IMR-90 (cell line): ENCODE measurements around the gene PIK3C2B. TPM values are rescaled to one million over a fixed set of nuclear protein-coding genes. Genes with fewer than 3 reads are reported as not detected.

ENCODE experiments used
- ATAC-seq: fragments of 200-7000 bp; cut with Tn5 transposase; 2 replicates; pipeline ENCODE4 v1.9.1; 2020; ENCODE audit warnings: low read depth, mild to moderate bottlenecking, moderate library complexity
- BruUV-seq: library from RNA; stranded (reverse); fragments of 400-500 nt; replicated peaks from 2 replicates; lab custom pipeline; 2021; lab: Mats Ljungman, UMichigan
- CTCF ChIA-PET: fragments of 300-600 bp; formaldehyde crosslinking; extraction: SDS; loops from one replicate; lab custom pipeline; 2021; ENCODE audit warnings: antibody characterized with exemption; lab: Yijun Ruan, JAX
- POLR2A ChIA-PET: fragments of 300-600 bp; sonication (Branson Sonifier 250); formaldehyde crosslinking; loops from one replicate; lab custom pipeline; 2022; ENCODE audit warnings: antibody characterized with exemption; ENCODE audit not compliant: unreplicated experiment; lab: Charles Lee
- DNase-seq: peaks from one replicate; pipeline ENCODE4 v3.0.0; 2013
- H2AFZ ChIP-seq: replicated peaks from 2 replicates; pipeline ENCODE3; 2013; ENCODE audit warnings: low read length, mild to moderate bottlenecking; ENCODE audit not compliant: poor library complexity
- H2AK5ac ChIP-seq: 2 replicates; pipeline ENCODE4 v1.6.1; 2013; ENCODE audit warnings: low read depth, low read length, inconsistent platforms
- H2AK9ac ChIP-seq: replicated peaks from 2 replicates; pipeline ENCODE3; 2013; ENCODE audit warnings: mild to moderate bottlenecking, low read depth, low read length, moderate library complexity; ENCODE audit not compliant: poor library complexity
- H2BK120ac ChIP-seq: 2 replicates; pipeline ENCODE4 v1.6.1; 2013; ENCODE audit warnings: low read depth, low read length, inconsistent platforms
- H2BK15ac ChIP-seq: 3 replicates; pipeline ENCODE4 v1.6.1; 2013; ENCODE audit warnings: low read depth, low read length, inconsistent platforms
- H2BK20ac ChIP-seq: 2 replicates; pipeline ENCODE4 v1.6.1; 2013; ENCODE audit warnings: low read depth, mild to moderate bottlenecking, inconsistent platforms, low read length, moderate library complexity
- H2BK5ac ChIP-seq: 2 replicates; pipeline ENCODE4 v1.6.1; 2013; ENCODE audit warnings: mild to moderate bottlenecking, low read depth, low read length, inconsistent platforms; ENCODE audit not compliant: poor library complexity, severe bottlenecking
- H3K14ac ChIP-seq: replicated peaks from 2 replicates; pipeline ENCODE4 v1.6.1; 2013; ENCODE audit warnings: low read depth, low read length, inconsistent platforms
- H3K18ac ChIP-seq: 2 replicates; pipeline ENCODE4 v1.6.1; 2013; ENCODE audit warnings: low read depth, low read length, control low read depth
- H3K23ac ChIP-seq: 2 replicates; pipeline ENCODE4 v1.6.1; 2013; ENCODE audit warnings: low read depth, low read length, inconsistent platforms
- H3K27ac ChIP-seq: 2 replicates; pipeline ENCODE4 v1.5.1; 2013; ENCODE audit warnings: mild to moderate bottlenecking, control low read depth, low read length; ENCODE audit not compliant: insufficient read depth
- H3K27me3 ChIP-seq: 2 replicates; pipeline ENCODE4 v1.6.1; 2013; ENCODE audit warnings: low read length; ENCODE audit not compliant: control insufficient read depth, insufficient read depth
- H3K36me3 ChIP-seq: 2 replicates; pipeline ENCODE4 v1.6.1; 2013; ENCODE audit warnings: low read length, mixed read lengths; ENCODE audit not compliant: control insufficient read depth, insufficient read depth
- H3K4ac ChIP-seq: 2 replicates; pipeline ENCODE4 v1.6.1; 2013; ENCODE audit warnings: low read depth, low read length, inconsistent platforms
- H3K4me1 ChIP-seq: 2 replicates; pipeline ENCODE4 v1.6.1; 2013; ENCODE audit warnings: low read length, mixed read lengths; ENCODE audit not compliant: control insufficient read depth, insufficient read depth
- H3K4me2 ChIP-seq: 2 replicates; pipeline ENCODE4 v1.6.1; 2013; ENCODE audit warnings: low read depth, mild to moderate bottlenecking, control low read depth, low read length, moderate library complexity
- H3K4me3 ChIP-seq: 2 replicates; pipeline ENCODE4 v1.5.1; 2013; ENCODE audit warnings: low read depth, mild to moderate bottlenecking, control low read depth, low read length, moderate library complexity; ENCODE audit not compliant: insufficient read depth
- H3K56ac ChIP-seq: 2 replicates; pipeline ENCODE4 v1.6.1; 2013; ENCODE audit warnings: low read length, inconsistent platforms; ENCODE audit not compliant: insufficient read depth; ENCODE audit errors: extremely low read depth
- H3K79me1 ChIP-seq, 2 experiments: 2 replicates each; pipeline ENCODE4 v1.6.1; 2013; ENCODE audit warnings: low read length in 2 of 2, inconsistent platforms in 1 of 2, low read depth in 1 of 2
- H3K9ac ChIP-seq: 2 replicates; pipeline ENCODE4 v1.6.1; 2013; ENCODE audit warnings: low read depth, low read length, control low read depth
- H3K9me1 ChIP-seq: 2 replicates; pipeline ENCODE4 v1.6.1; 2013; ENCODE audit warnings: low read length, inconsistent platforms; ENCODE audit not compliant: insufficient read depth
- H3K9me3 ChIP-seq: 2 replicates; pipeline ENCODE4 v1.6.1; 2013; ENCODE audit warnings: low read length; ENCODE audit not compliant: control insufficient read depth, insufficient read depth
- H4K20me1 ChIP-seq: 2 replicates; pipeline ENCODE4 v1.6.1; 2013; ENCODE audit warnings: low read length, inconsistent platforms; ENCODE audit not compliant: insufficient read depth
- H4K5ac ChIP-seq: 2 replicates; pipeline ENCODE4 v1.6.1; 2013; ENCODE audit warnings: mild to moderate bottlenecking, low read depth, low read length, control low read depth
- H4K8ac ChIP-seq, 2 experiments: 2 replicates each; pipeline ENCODE4 v1.6.1; 2013; ENCODE audit warnings: low read depth in 2 of 2, low read length in 2 of 2, control low read depth in 1 of 2, inconsistent platforms in 1 of 2
- H4K91ac ChIP-seq: 2 replicates; pipeline ENCODE4 v1.6.1; 2013; ENCODE audit warnings: low read depth, low read length, inconsistent platforms; ENCODE audit not compliant: insufficient read depth
- BHLHE40 ChIP-seq: fragments of 150-350 bp; IDR thresholded peaks from 2 replicates; pipeline ENCODE4 v1.6.1; 2016; ENCODE audit warnings: mild to moderate bottlenecking, low read depth, low read length
- CEBPB ChIP-seq: IDR thresholded peaks from 2 replicates; pipeline ENCODE4 v1.6.1; 2012; ENCODE audit warnings: low read depth, low read length, improper control_type of control experiment
- CHD1 ChIP-seq: IDR thresholded peaks from 2 replicates; pipeline ENCODE4 v1.6.1; 2012; ENCODE audit warnings: low read depth, low read length, improper control_type of control experiment
- FOS ChIP-seq: fragments of 150-350 bp; IDR thresholded peaks from 2 replicates; pipeline ENCODE4 v1.6.1; 2016; ENCODE audit warnings: low read depth, low read length
- MAFK ChIP-seq: IDR thresholded peaks from 2 replicates; pipeline ENCODE4 v1.6.1; 2012; ENCODE audit warnings: low read depth, low read length, improper control_type of control experiment
- MAZ ChIP-seq: IDR thresholded peaks from 2 replicates; pipeline ENCODE4 v1.6.1; 2012; ENCODE audit warnings: low read depth, mild to moderate bottlenecking, low read length, improper control_type of control experiment, moderate library complexity, borderline replicate concordance
- NFE2L2 ChIP-seq: fragments of 150-350 bp; IDR thresholded peaks from 2 replicates; pipeline ENCODE4 v1.6.1; 2016; ENCODE audit warnings: low read depth, mild to moderate bottlenecking, low read length
- POLR2A ChIP-seq: IDR thresholded peaks from 2 replicates; pipeline ENCODE4 v1.6.1; 2012; ENCODE audit warnings: mild to moderate bottlenecking, low read depth, low read length
- RAD21 ChIP-seq: IDR thresholded peaks from 2 replicates; pipeline ENCODE4 v1.6.1; 2012; ENCODE audit warnings: low read length, improper control_type of control experiment
- RCOR1 ChIP-seq: IDR thresholded peaks from 2 replicates; pipeline ENCODE4 v1.6.1; 2012; ENCODE audit warnings: mild to moderate bottlenecking, low read length, improper control_type of control experiment; ENCODE audit not compliant: insufficient replicate concordance
- RFX5 ChIP-seq: IDR thresholded peaks from 2 replicates; pipeline ENCODE4 v1.8.0; 2012; ENCODE audit warnings: low read depth, mild to moderate bottlenecking, low read length, moderate library complexity
- SMC3 ChIP-seq: fragments of 150-350 bp; IDR thresholded peaks from 2 replicates; pipeline ENCODE4 v1.6.1; 2016; ENCODE audit warnings: low read depth, mild to moderate bottlenecking, antibody characterized with exemption, low read length, moderate library complexity
- WGBS, 2 experiments: methylation state at CpG; one replicate each; pipeline versions ENCODE4 v1.1.5 to v1.1.7; 2013; ENCODE audit warnings: missing lambda C conversion rate in 2 of 2; ENCODE audit not compliant: insufficient read length in 1 of 2; ENCODE audit errors: extremely low coverage in 2 of 2; 5-methylcytosine and 5-hydroxymethylcytosine counted together
- dilution Hi-C: fragments of 300-500 bp; cut with HindIII; formaldehyde crosslinking; loops from one replicate; pipeline ENCODE4 v1.14.3; 2018; ENCODE audit warnings: low sequenced_read_pairs; ENCODE audit not compliant: unreplicated experiment
- in situ Hi-C: fragments of 300-500 bp; cut with MboI; formaldehyde crosslinking; loops from 3 replicates; pipeline ENCODE4 v1.14.3; 2019; ENCODE audit warnings: low sequenced_read_pairs, inconsistent platforms, mixed read lengths
- intact Hi-C: fragments of 100-400 bp; cut with micrococcal nuclease; formaldehyde crosslinking; loops from 2 replicates; pipeline ENCODE4 v1.10.0; 2022
- polyA plus RNA-seq, 3 experiments: library from polyadenylated mRNA; depleted of rRNA; stranded (reverse); fragments of >200 nt; gene quantifications; 2 replicates each; pipeline ENCODE4 v1.2.3, GENCODE V29; 2012; ENCODE audit warnings: low replicate concordance in 1 of 3
- total RNA-seq: library from RNA; depleted of rRNA; stranded (reverse); fragments of >200 nt; gene quantifications from 2 replicates; pipeline ENCODE4 v1.2.3, GENCODE V29; 2012
- TF ChIP-seq, protein P1 (sequence below): conservative IDR thresholded peaks from 2 replicates; pipeline ENCODE4 v1.5.1; 2012; ENCODE audit warnings: mild to moderate bottlenecking, low read depth, low read length, improper control_type of control experiment
- TF ChIP-seq, protein P2 (sequence below): fragments of 150-350 bp; IDR thresholded peaks from 2 replicates; pipeline ENCODE4 v1.6.1; 2017; ENCODE audit warnings: mild to moderate bottlenecking, antibody characterized with exemption, low read length, low read depth

The PIK3C2B gene
- total and polyA plus RNA-seq, 2 of the 4 experiments (the other 2 are of a cell fraction): 1.1 to 2.9 TPM

DNA sequence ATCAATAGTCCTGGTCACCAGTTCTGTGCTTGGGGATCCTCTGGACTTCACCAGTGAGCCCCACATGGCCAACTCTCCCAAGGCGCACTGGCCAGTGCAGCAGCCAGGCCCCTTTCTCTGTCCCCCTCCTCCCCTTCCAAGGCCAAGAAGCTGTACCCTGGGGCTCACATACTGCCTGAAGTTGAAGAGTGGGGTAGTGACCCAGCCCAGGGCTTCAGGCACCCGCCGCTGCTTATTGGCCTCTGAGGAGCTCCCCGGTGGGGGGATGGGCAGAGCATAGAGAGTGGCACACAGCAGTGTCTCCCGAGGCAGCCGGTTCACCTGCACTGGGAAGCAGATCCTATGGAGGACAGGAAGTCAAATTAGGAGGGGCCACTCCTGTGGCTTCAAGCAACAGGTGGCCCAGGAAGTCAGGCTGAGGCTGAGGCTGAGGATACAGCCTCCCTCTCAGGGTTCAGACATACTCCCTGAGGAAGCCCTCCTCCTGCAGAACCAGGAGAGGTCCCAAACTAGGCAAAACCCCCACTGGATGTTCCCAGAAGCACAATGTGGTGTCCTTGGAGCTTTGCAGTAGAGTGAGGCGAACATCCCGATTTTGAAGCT, 44.8 kb downstream of the PIK3C2B start (continued):
- TF ChIP-seq NFE2L2: no peak
- no peak for TF ChIP-seq CHD1
- no peak for TF ChIP-seq MAFK
- no peak for TF ChIP-seq RFX5

DNA sequence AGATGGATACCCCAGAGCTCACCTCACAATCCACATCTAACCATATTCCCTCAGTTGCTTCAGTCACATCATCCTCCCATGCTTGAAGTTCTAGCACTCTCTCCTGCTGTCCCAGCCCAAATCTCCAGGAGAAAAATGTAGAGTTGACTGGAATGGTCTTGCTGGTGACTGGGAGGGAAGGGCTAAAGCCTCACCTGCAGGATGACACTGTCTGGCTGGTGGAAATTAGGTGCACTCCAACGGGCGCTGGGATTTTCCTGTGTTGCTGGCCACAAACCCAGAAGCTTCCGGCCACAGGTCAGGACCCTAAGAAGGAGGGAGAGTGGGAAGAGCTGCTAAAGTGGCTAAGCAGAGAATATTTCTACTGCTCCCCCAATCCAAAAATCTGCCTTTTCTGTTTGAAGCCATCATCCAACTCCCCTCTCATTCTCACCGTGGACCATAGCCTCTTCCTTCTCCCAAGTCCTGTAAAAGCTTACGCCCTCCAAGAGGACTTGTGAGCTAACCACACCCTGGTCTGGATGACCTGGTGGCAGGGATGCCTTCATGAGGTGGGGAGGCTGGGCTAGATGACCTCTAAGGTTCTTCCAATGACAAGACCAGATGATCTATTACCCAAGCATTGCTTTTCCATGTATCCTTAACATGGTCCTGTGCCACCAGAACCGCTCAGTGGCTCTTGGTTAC, 45.5 kb downstream of the PIK3C2B start:
- no peak overlapping the region for H3K14ac ChIP-seq
- no peak overlapping the region for H3K4me2 ChIP-seq
- BruUV-seq: no TSS peak
- no peak overlapping the region for H4K5ac ChIP-seq
- ChIA-PET CTCF (no interaction called here), POLR2A (no interaction called here)
- H3K4me1 ChIP-seq: no peaks in the 10 kb centered on the region
- no peak overlapping the region for H3K56ac ChIP-seq
- H3K18ac ChIP-seq: no peak overlapping the region
- H3K27me3 ChIP-seq: no peaks in the 10 kb centered on the region
- no peak overlapping the region for H4K8ac ChIP-seq
- no peak overlapping the region for H3K9ac ChIP-seq
- no peak overlapping the region for H2AK9ac ChIP-seq
- dilution Hi-C loops (no loop called here), intact Hi-C loops (no loop called here), in situ Hi-C loops (loop anchor here (5.0 kb wide), 1 partner anchor 53 kb away; no protein-coding TSS in a partner anchor)
- no peak overlapping the region for H2BK120ac ChIP-seq
- H2BK20ac ChIP-seq: no peak overlapping the region
- H2BK15ac ChIP-seq: no peak overlapping the region
- no peak overlapping the region for H2AK5ac ChIP-seq
- H4K20me1 ChIP-seq: no peaks in the 10 kb centered on the region; the same call in 1 of the 2 replicates
- H3K9me1 ChIP-seq: no peaks in the 10 kb centered on the region
- H3K4me3 ChIP-seq: no peak overlapping the region
- no peak overlapping the region for H3K23ac ChIP-seq
- no peak overlapping the region for H3K27ac ChIP-seq
- no peak overlapping the region for H3K4ac ChIP-seq
- no peak overlapping the region for H2BK5ac ChIP-seq
- ATAC-seq (no peak), DNase-seq (no peak)
- WGBS, 2 experiments: 91% methylated on average over 1 of the region's 6 CpGs; no CpG with 5 or more reads in 1 of the 2 experiments
- H3K9me3 ChIP-seq: no peaks in the 10 kb centered on the region
- no peak overlapping the region for H2AFZ ChIP-seq
- H3K36me3 ChIP-seq: peaks cover 5% of the 10 kb centered on the region; the same call in 1 of the 2 replicates
- H3K79me1 ChIP-seq: no peaks in the 10 kb centered on the region
- H4K91ac ChIP-seq: no peak overlapping the region
- TF ChIP-seq RAD21 (no peak), BHLHE40 (no peak), SMC3 (no peak), RCOR1 (no peak), RFX5 (no peak), POLR2A (no peak), CHD1 (no peak), CEBPB (no peak), MAZ (no peak), NFE2L2 (no peak), FOS (no peak)
- TF ChIP-seq, protein P1, sequence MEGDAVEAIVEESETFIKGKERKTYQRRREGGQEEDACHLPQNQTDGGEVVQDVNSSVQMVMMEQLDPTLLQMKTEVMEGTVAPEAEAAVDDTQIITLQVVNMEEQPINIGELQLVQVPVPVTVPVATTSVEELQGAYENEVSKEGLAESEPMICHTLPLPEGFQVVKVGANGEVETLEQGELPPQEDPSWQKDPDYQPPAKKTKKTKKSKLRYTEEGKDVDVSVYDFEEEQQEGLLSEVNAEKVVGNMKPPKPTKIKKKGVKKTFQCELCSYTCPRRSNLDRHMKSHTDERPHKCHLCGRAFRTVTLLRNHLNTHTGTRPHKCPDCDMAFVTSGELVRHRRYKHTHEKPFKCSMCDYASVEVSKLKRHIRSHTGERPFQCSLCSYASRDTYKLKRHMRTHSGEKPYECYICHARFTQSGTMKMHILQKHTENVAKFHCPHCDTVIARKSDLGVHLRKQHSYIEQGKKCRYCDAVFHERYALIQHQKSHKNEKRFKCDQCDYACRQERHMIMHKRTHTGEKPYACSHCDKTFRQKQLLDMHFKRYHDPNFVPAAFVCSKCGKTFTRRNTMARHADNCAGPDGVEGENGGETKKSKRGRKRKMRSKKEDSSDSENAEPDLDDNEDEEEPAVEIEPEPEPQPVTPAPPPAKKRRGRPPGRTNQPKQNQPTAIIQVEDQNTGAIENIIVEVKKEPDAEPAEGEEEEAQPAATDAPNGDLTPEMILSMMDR: no peak
- TF ChIP-seq, protein P2, sequence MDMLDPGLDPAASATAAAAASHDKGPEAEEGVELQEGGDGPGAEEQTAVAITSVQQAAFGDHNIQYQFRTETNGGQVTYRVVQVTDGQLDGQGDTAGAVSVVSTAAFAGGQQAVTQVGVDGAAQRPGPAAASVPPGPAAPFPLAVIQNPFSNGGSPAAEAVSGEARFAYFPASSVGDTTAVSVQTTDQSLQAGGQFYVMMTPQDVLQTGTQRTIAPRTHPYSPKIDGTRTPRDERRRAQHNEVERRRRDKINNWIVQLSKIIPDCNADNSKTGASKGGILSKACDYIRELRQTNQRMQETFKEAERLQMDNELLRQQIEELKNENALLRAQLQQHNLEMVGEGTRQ: no peak
